HepG2 (cell line): Measurements from ENCODE around the gene ZCCHC24. TPM values are rescaled to one million over a fixed set of nuclear protein-coding genes. Genes with fewer than 3 reads are reported as not detected.

ENCODE experiments used
- ATM ChIP-seq: fragments of 450-650 bp; IDR thresholded peaks from 2 replicates; pipeline ENCODE4 v1.7.1; 2017; ENCODE audit warnings: mild to moderate bottlenecking, borderline replicate concordance
- FOXA3 ChIP-seq: IDR thresholded peaks from 2 replicates; pipeline ENCODE4 v1.6.1; 2016; ENCODE audit warnings: missing genetic modification reagents, missing compliant biosample characterization
- GATA4 ChIP-seq: sonication (generic); IDR thresholded peaks from 2 replicates; pipeline ENCODE4 v1.6.1; 2016; ENCODE audit warnings: antibody characterized with exemption, low read depth, borderline replicate concordance
- MXD4 ChIP-seq: IDR thresholded peaks from 2 replicates; pipeline ENCODE4 v1.6.1; 2016; ENCODE audit warnings: mild to moderate bottlenecking, missing biosample characterization, missing genetic modification reagents
- NFE2L1 ChIP-seq: sonication (generic); formaldehyde crosslinking; IDR thresholded peaks from 2 replicates; pipeline ENCODE4 v1.4.0; 2020; ENCODE audit warnings: missing genetic modification reagents, mild to moderate bottlenecking, borderline replicate concordance
- NFRKB ChIP-seq: fragments of 450-650 bp; IDR thresholded peaks from 2 replicates; pipeline ENCODE4 v1.6.1; 2017
- POLR2A ChIP-seq, 2 experiments: IDR thresholded peaks; 2 replicates each; pipeline ENCODE4 v1.6.1; 2011; ENCODE audit warnings: low read depth in 2 of 2, low read length in 2 of 2, mild to moderate bottlenecking in 1 of 2, moderate library complexity in 1 of 2; ENCODE audit not compliant: insufficient read depth in 1 of 2
- RARG ChIP-seq: sonication (generic); formaldehyde crosslinking; IDR thresholded peaks from 2 replicates; pipeline ENCODE4 v1.4.0; 2020; ENCODE audit warnings: low read depth, mild to moderate bottlenecking, missing genetic modification reagents
- RBAK ChIP-seq: sonication (generic); formaldehyde crosslinking; IDR thresholded peaks from 2 replicates; pipeline ENCODE4 v1.5.1; 2020; ENCODE audit warnings: mild to moderate bottlenecking, missing genetic modification reagents
- SALL1 ChIP-seq: sonication (generic); formaldehyde crosslinking; IDR thresholded peaks from 2 replicates; pipeline ENCODE4 v1.8.0; 2022; ENCODE audit warnings: mild to moderate bottlenecking, missing genetic modification reagents
- SKI ChIP-seq: fragments of 450-650 bp; IDR thresholded peaks from one replicate; pipeline ENCODE4 v1.6.1; 2018; ENCODE audit warnings: mild to moderate bottlenecking; ENCODE audit not compliant: partially characterized antibody
- SPEN ChIP-seq: sonication (generic); formaldehyde crosslinking; IDR thresholded peaks from 2 replicates; pipeline ENCODE4 v1.5.1; 2020; ENCODE audit warnings: low read depth, mild to moderate bottlenecking, missing genetic modification reagents
- TBP ChIP-seq: sonication (generic); formaldehyde crosslinking; IDR thresholded peaks from 2 replicates; pipeline ENCODE4 v1.5.0; 2020; ENCODE audit warnings: missing genetic modification reagents
- ZC3H13 ChIP-seq: sonication (generic); formaldehyde crosslinking; IDR thresholded peaks from 2 replicates; pipeline ENCODE4 v1.8.1; 2023; ENCODE audit warnings: mild to moderate bottlenecking, missing genetic modification reagents, moderate library complexity
- ZFAT ChIP-seq: sonication (generic); formaldehyde crosslinking; conservative IDR thresholded peaks from 2 replicates; pipeline ENCODE4 v1.8.1; 2023; ENCODE audit warnings: missing genetic modification reagents, inconsistent platforms
- ZFP82 ChIP-seq: sonication (generic); formaldehyde crosslinking; IDR thresholded peaks from 2 replicates; pipeline ENCODE4 v1.5.1; 2020; ENCODE audit warnings: mild to moderate bottlenecking, missing genetic modification reagents, borderline replicate concordance
- ZFY ChIP-seq: sonication (generic); formaldehyde crosslinking; IDR thresholded peaks from 2 replicates; pipeline ENCODE4 v1.4.0; 2020; ENCODE audit warnings: missing genetic modification reagents
- ZNF280B ChIP-seq: sonication (generic); formaldehyde crosslinking; IDR thresholded peaks from 2 replicates; pipeline ENCODE4 v1.5.0; 2020; ENCODE audit warnings: missing genetic modification reagents, mild to moderate bottlenecking, borderline replicate concordance
- ZNF431 ChIP-seq: sonication (generic); formaldehyde crosslinking; IDR thresholded peaks from 2 replicates; pipeline ENCODE4 v1.9.0; 2022; ENCODE audit warnings: missing genetic modification reagents, low read depth, mild to moderate bottlenecking, borderline replicate concordance
- ZNF672 ChIP-seq: sonication (generic); formaldehyde crosslinking; IDR thresholded peaks from 2 replicates; pipeline ENCODE4 v1.8.1; 2022; ENCODE audit warnings: missing genetic modification reagents
- ZNF788 ChIP-seq: sonication (generic); formaldehyde crosslinking; IDR thresholded peaks from 2 replicates; pipeline ENCODE4 v1.5.0; 2020; ENCODE audit warnings: mild to moderate bottlenecking, missing genetic modification reagents, borderline replicate concordance
- ZNF790 ChIP-seq: sonication (generic); formaldehyde crosslinking; IDR thresholded peaks from 2 replicates; pipeline ENCODE4 v1.8.0; 2022; ENCODE audit warnings: missing genetic modification reagents, mild to moderate bottlenecking, borderline replicate concordance
- ZSCAN5A ChIP-seq: sonication (generic); formaldehyde crosslinking; IDR thresholded peaks from 2 replicates; pipeline ENCODE4 v1.8.0; 2022; ENCODE audit warnings: mild to moderate bottlenecking, missing genetic modification reagents, borderline replicate concordance
- ZSCAN9 ChIP-seq: IDR thresholded peaks from 2 replicates; pipeline ENCODE4 v1.6.1; 2016; ENCODE audit warnings: borderline replicate concordance
- polyA plus RNA-seq, 8 experiments: library from polyadenylated mRNA; depleted of rRNA in 3 of 8; stranded (reverse) in 7 of 8; unstranded in 1 of 8; fragments of >200 nt; fragmentation: Illumina TruSeq in 4 of 8; extraction: Trizol in 4 of 8; gene quantifications; 2 replicates each; pipeline versions ENCODE4 v1.2.1 to v1.2.3, GENCODE V29; 2011 to 2016; ENCODE audit warnings: low read depth in 4 of 8, missing spikeins in 1 of 8, mixed read lengths in 1 of 8; ENCODE audit not compliant: insufficient read depth in 1 of 8
- total RNA-seq, 5 experiments: library from RNA; depleted of rRNA; stranded (reverse); fragments of >200 nt; fragmentation: Illumina TruSeq; extraction: Trizol; gene quantifications; 2 replicates each; pipeline ENCODE4 v1.2.3, GENCODE V29; 2016; ENCODE audit warnings: low read depth in 1 of 5
- TF ChIP-seq, protein P1 (sequence below): sonication (generic); formaldehyde crosslinking; IDR thresholded peaks from 2 replicates; pipeline ENCODE4 v1.4.0; 2020; ENCODE audit warnings: mild to moderate bottlenecking, missing genetic modification reagents
- TF ChIP-seq, protein P2 (sequence below): sonication (generic); formaldehyde crosslinking; IDR thresholded peaks from 2 replicates; pipeline ENCODE4 v1.9.0; 2021; ENCODE audit warnings: missing genetic modification reagents, borderline replicate concordance

ZCCHC24 gene
- total and polyA plus RNA-seq, 2 of the 13 experiments (the other 11 are each of a cell fraction or from before 2014, with no cell fraction given), result 3.1 to 7.9 TPM

- no peak for TF ChIP-seq ZNF280B (CRISPR knock-in tag)
- no peak for TF ChIP-seq ATM
- TF ChIP-seq MXD4 (CRISPR knock-in tag), result no peak
- TF ChIP-seq, protein P1, sequence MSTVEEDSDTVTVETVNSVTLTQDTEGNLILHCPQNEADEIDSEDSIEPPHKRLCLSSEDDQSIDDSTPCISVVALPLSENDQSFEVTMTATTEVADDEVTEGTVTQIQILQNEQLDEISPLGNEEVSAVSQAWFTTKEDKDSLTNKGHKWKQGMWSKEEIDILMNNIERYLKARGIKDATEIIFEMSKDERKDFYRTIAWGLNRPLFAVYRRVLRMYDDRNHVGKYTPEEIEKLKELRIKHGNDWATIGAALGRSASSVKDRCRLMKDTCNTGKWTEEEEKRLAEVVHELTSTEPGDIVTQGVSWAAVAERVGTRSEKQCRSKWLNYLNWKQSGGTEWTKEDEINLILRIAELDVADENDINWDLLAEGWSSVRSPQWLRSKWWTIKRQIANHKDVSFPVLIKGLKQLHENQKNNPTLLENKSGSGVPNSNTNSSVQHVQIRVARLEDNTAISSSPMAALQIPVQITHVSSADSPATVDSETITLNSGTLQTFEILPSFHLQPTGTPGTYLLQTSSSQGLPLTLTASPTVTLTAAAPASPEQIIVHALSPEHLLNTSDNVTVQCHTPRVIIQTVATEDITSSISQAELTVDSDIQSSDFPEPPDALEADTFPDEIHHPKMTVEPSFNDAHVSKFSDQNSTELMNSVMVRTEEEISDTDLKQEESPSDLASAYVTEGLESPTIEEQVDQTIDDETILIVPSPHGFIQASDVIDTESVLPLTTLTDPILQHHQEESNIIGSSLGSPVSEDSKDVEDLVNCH (CRISPR knock-in tag), result no peak
- TF ChIP-seq SKI, result peak; percentile 40
- no peak for TF ChIP-seq TBP (CRISPR knock-in tag)
- TF ChIP-seq ZFP82 (CRISPR knock-in tag), result no peak
- TF ChIP-seq NFRKB, result no peak
- peak in 1 of 2 experiments; percentile 35; a peak in 2 of 4 replicates for TF ChIP-seq POLR2A (IDR thresholded peaks at IDR 0.05; ENCODE audit: insufficient read depth in 1 of 2, low read depth in 2 of 2, low read length in 2 of 2)
- no peak for TF ChIP-seq ZSCAN9 (CRISPR knock-in tag)
- no peak for TF ChIP-seq SPEN (CRISPR knock-in tag)
- no peak for TF ChIP-seq NFE2L1 (CRISPR knock-in tag)
- TF ChIP-seq GATA4, result no peak
- TF ChIP-seq ZNF431, result no peak
- TF ChIP-seq ZNF788 (CRISPR knock-in tag), result 0 out of 2 replicates have a peak, but pooled peaks have one; percentile 38
- TF ChIP-seq RBAK, result no peak
- no peak for TF ChIP-seq ZNF790 (CRISPR knock-in tag)
- no peak for TF ChIP-seq ZFAT (CRISPR knock-in tag)
- no peak for TF ChIP-seq RARG (CRISPR knock-in tag)
- no peak for TF ChIP-seq ZFY
- no peak for TF ChIP-seq FOXA3 (CRISPR knock-in tag)
- no peak for TF ChIP-seq ZSCAN5A
- peak; percentile 56; the same call in 1 of the 2 replicates for TF ChIP-seq ZC3H13
- TF ChIP-seq, protein P2, sequence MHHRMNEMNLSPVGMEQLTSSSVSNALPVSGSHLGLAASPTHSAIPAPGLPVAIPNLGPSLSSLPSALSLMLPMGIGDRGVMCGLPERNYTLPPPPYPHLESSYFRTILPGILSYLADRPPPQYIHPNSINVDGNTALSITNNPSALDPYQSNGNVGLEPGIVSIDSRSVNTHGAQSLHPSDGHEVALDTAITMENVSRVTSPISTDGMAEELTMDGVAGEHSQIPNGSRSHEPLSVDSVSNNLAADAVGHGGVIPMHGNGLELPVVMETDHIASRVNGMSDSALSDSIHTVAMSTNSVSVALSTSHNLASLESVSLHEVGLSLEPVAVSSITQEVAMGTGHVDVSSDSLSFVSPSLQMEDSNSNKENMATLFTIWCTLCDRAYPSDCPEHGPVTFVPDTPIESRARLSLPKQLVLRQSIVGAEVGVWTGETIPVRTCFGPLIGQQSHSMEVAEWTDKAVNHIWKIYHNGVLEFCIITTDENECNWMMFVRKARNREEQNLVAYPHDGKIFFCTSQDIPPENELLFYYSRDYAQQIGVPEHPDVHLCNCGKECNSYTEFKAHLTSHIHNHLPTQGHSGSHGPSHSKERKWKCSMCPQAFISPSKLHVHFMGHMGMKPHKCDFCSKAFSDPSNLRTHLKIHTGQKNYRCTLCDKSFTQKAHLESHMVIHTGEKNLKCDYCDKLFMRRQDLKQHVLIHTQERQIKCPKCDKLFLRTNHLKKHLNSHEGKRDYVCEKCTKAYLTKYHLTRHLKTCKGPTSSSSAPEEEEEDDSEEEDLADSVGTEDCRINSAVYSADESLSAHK (CRISPR knock-in tag), result no peak
- TF ChIP-seq SALL1 (CRISPR knock-in tag), result no peak; the same call in 1 of the 2 replicates
- TF ChIP-seq ZNF672, result no peak
Measured at GRCh38 chr10:79381804-79382221, 63.6 kb downstream of the ZCCHC24 start (continued).
